HepG2 (cell line): ENCODE results near the gene RAPGEF2. TPM values are rescaled to one million over a fixed set of nuclear protein-coding genes. Genes with fewer than 3 reads are reported as not detected.

Experiments used
- ATAC-seq: fragments of 200-7000 bp; cut with Tn5 transposase; 3 replicates; pipeline ENCODE4 v1.9.1; 2020; ENCODE audit warnings: mild to moderate bottlenecking, moderate library complexity
- BruUV-seq: library from RNA; stranded (reverse); fragments of 400-500 nt; replicated peaks from 2 replicates; lab custom pipeline; 2021; lab: Mats Ljungman, UMichigan
- CTCF ChIA-PET: fragments of 300-600 bp; formaldehyde crosslinking; extraction: SDS; loops from one replicate; lab custom pipeline; 2021; ENCODE audit warnings: low total read pairs, inconsistent platforms, low intra/inter-chr PET ratio; lab: Yijun Ruan, JAX
- POLR2A ChIA-PET: fragments of 350-600 bp; sonication (Branson Sonifier 250); formaldehyde crosslinking; loops from one replicate; lab custom pipeline; 2020; ENCODE audit warnings: antibody characterized with exemption, inconsistent platforms; lab: Yijun Ruan, JAX
- DNase-seq: peaks from one replicate; pipeline ENCODE4 v3.0.0-alpha.2; 2015; ENCODE audit warnings: low spot score
- FAIRE-seq: peaks from 3 replicates; lab custom pipeline; 2011; peaks lifted over from hg19 to GRCh38; lab: Jason Lieb, UNC
- H2AFZ ChIP-seq: one replicate; pipeline ENCODE4 v1.6.1; 2011; ENCODE audit warnings: low read length, inconsistent platforms
- H3K27ac ChIP-seq: fragments of 300-600 bp; 3 replicates; pipeline ENCODE4 v1.8.0; 2011; ENCODE audit warnings: mixed run types, mild to moderate bottlenecking, mixed read lengths, low read length, inconsistent platforms; ENCODE audit not compliant: insufficient read depth; ENCODE audit errors: extremely low read length
- H3K27me3 ChIP-seq, 2 experiments: fragments of 200-600 bp in 1 of 2; 2 replicates in 1 of 2; 3 replicates in 1 of 2; pipeline versions ENCODE4 v1.6.0 to v1.8.0; 2011; ENCODE audit warnings: low read length in 2 of 2, mild to moderate bottlenecking in 2 of 2, moderate library complexity in 2 of 2, inconsistent platforms in 1 of 2; ENCODE audit not compliant: insufficient read depth in 2 of 2, control insufficient read depth in 1 of 2
- H3K36me3 ChIP-seq, 2 experiments: fragments of 200-600 bp in 1 of 2; replicated peaks in 1 of 2; 2 replicates in 1 of 2; 3 replicates in 1 of 2; pipeline versions ENCODE4 v1.5.1 to v1.8.0; 2011; ENCODE audit warnings: low read length in 2 of 2, inconsistent platforms in 1 of 2; ENCODE audit not compliant: insufficient read depth in 2 of 2, control insufficient read depth in 1 of 2
- H3K4me1 ChIP-seq: 2 replicates; pipeline ENCODE4 v1.5.1; 2012; ENCODE audit warnings: low read length, inconsistent platforms; ENCODE audit not compliant: insufficient read depth
- H3K4me2 ChIP-seq: 2 replicates; pipeline ENCODE4 v1.6.0; 2011; ENCODE audit warnings: low read depth, low read length, inconsistent platforms
- H3K4me3 ChIP-seq, 3 experiments: fragments of 200-600 bp in 1 of 3; sonication (generic), shearing (Covaris generic) in 1 of 3; replicated peaks in 1 of 3; 2 replicates each; pipeline ENCODE4 v1.5.1; 2011 to 2016; ENCODE audit warnings: low read length in 3 of 3, inconsistent platforms in 2 of 3, low read depth in 2 of 3, mild to moderate bottlenecking in 2 of 3, control low read depth in 1 of 3, mixed read lengths in 1 of 3; ENCODE audit not compliant: insufficient read depth in 1 of 3
- H3K79me2 ChIP-seq: one replicate; pipeline ENCODE4 v1.6.1; 2011; ENCODE audit warnings: low read length, inconsistent platforms; ENCODE audit not compliant: insufficient read depth
- H3K9ac ChIP-seq: 2 replicates; pipeline ENCODE4 v1.6.0; 2011; ENCODE audit warnings: mild to moderate bottlenecking, low read depth, low read length, inconsistent platforms; ENCODE audit not compliant: insufficient read depth
- H3K9me3 ChIP-seq: 2 replicates; pipeline ENCODE4 v1.5.1; 2012; ENCODE audit warnings: mild to moderate bottlenecking, low read length
- H4K20me1 ChIP-seq: 2 replicates; pipeline ENCODE4 v1.6.0; 2011; ENCODE audit warnings: inconsistent platforms, mild to moderate bottlenecking, low read length, moderate library complexity; ENCODE audit not compliant: insufficient read depth
- FOSL2 ChIP-seq: sonication (generic); formaldehyde crosslinking; IDR thresholded peaks from 2 replicates; pipeline ENCODE4 v1.4.0; 2020; ENCODE audit warnings: missing genetic modification reagents
- NFYB ChIP-seq: sonication (generic); formaldehyde crosslinking; IDR thresholded peaks from 2 replicates; pipeline ENCODE4 v1.4.0; 2020; ENCODE audit warnings: missing genetic modification reagents
- NFYC ChIP-seq: IDR thresholded peaks from 2 replicates; pipeline ENCODE4 v1.6.1; 2016; ENCODE audit warnings: missing genetic modification reagents, missing compliant biosample characterization
- ONECUT2 ChIP-seq: sonication (generic); formaldehyde crosslinking; IDR thresholded peaks from 2 replicates; pipeline ENCODE4 v1.4.0; 2020; ENCODE audit warnings: missing genetic modification reagents
- RXRA ChIP-seq: sonication (generic); formaldehyde crosslinking; IDR thresholded peaks from 2 replicates; pipeline ENCODE4 v1.5.1; 2020; ENCODE audit warnings: missing genetic modification reagents
- SOX13 ChIP-seq, 3 experiments: fragments of 450-650 bp in 1 of 3; sonication (generic) in 1 of 3; formaldehyde crosslinking in 1 of 3; IDR thresholded peaks in 2 of 3; conservative IDR thresholded peaks in 1 of 3; 2 replicates each; pipeline versions ENCODE4 v1.5.0 to v1.6.1; 2016 to 2020; ENCODE audit warnings: antibody characterized with exemption in 1 of 3, mild to moderate bottlenecking in 1 of 3, missing compliant biosample characterization in 1 of 3, missing genetic modification reagents in 1 of 3, moderate library complexity in 1 of 3
- TBL1XR1 ChIP-seq: fragments of 150-350 bp; IDR thresholded peaks from 2 replicates; pipeline ENCODE4 v1.6.1; 2014; ENCODE audit warnings: borderline replicate concordance, low read length; ENCODE audit not compliant: partially characterized antibody
- TRIM24 ChIP-seq: sonication (generic); formaldehyde crosslinking; IDR thresholded peaks from 2 replicates; pipeline ENCODE4 v1.8.0; 2022; ENCODE audit warnings: mild to moderate bottlenecking, missing genetic modification reagents
- ZNF207 ChIP-seq: fragments of 450-650 bp; IDR thresholded peaks from 2 replicates; pipeline ENCODE4 v1.6.1; 2016; ENCODE audit warnings: antibody characterized with exemption, borderline replicate concordance
- WGBS: methylation state at CpG from one replicate; pipeline ENCODE4 v1.1.6; 2017; ENCODE audit warnings: low lambda C conversion rate; 5-methylcytosine and 5-hydroxymethylcytosine counted together
- in situ Hi-C: cut with HindIII; loops from 2 replicates; pipeline ENCODE4 v1.10.0; 2017; ENCODE audit warnings: low pct_unique_long_range_greater_than_20kb; ENCODE audit not compliant: extremely low pct_ligation_motif_present
- intact Hi-C: fragments of 100-400 bp; cut with micrococcal nuclease; formaldehyde crosslinking; loops from one replicate; pipeline ENCODE4 v1.10.0; 2022; ENCODE audit not compliant: unreplicated experiment
- polyA plus RNA-seq, 8 experiments: library from polyadenylated mRNA; depleted of rRNA in 3 of 8; stranded (reverse) in 7 of 8; unstranded in 1 of 8; fragments of >200 nt; fragmentation: Illumina TruSeq in 4 of 8; extraction: Trizol in 4 of 8; gene quantifications; 2 replicates each; pipeline versions ENCODE4 v1.2.1 to v1.2.3, GENCODE V29; 2011 to 2016; ENCODE audit warnings: low read depth in 4 of 8, missing spikeins in 1 of 8, mixed read lengths in 1 of 8; ENCODE audit not compliant: insufficient read depth in 1 of 8
- total RNA-seq, 5 experiments: library from RNA; depleted of rRNA; stranded (reverse); fragments of >200 nt; fragmentation: Illumina TruSeq; extraction: Trizol; gene quantifications; 2 replicates each; pipeline ENCODE4 v1.2.3, GENCODE V29; 2016; ENCODE audit warnings: low read depth in 1 of 5
- TF ChIP-seq, protein P1 (sequence below): sonication (generic); formaldehyde crosslinking; IDR thresholded peaks from 2 replicates; pipeline ENCODE4 v1.4.0; 2020; ENCODE audit warnings: mild to moderate bottlenecking, missing genetic modification reagents

RAPGEF2 gene
- total and polyA plus RNA-seq, 2 of the 13 experiments (the other 11 are each of a cell fraction or from before 2014, with no cell fraction given): 19.2 to 23.0 TPM

- Histone ChIP-seq H4K20me1 (no peaks in the 10 kb centered on the region), H3K36me3 (no peaks in the 10 kb centered on the region), H2AFZ (no peak overlapping the region), H3K9me3 (no peaks in the 10 kb centered on the region), H3K4me2 (no peak overlapping the region), H3K4me3 (no peak overlapping the region), H3K9ac (no peak overlapping the region), H3K27me3 (no peaks in the 10 kb centered on the region)
- DNase-seq (peak; percentile 48), ATAC-seq (peak; percentile 54)
- TF ChIP-seq NFYB (CRISPR knock-in tag) (peak; percentile 46; the same call in 1 of the 2 replicates), NFYC (CRISPR knock-in tag) (peak; percentile 43), ONECUT2 (CRISPR knock-in tag) (no peak), FOSL2 (CRISPR knock-in tag) (peak; percentile 52), ZNF207 (no peak), TRIM24 (CRISPR knock-in tag) (no peak), RXRA (CRISPR knock-in tag) (no peak), TBL1XR1 (no peak)
- TF ChIP-seq, all 625 proteins: peak for 3
- CTCF ChIA-PET: no interaction called here
- 43% methylated on average over 12 of the region's 12 CpGs for WGBS
- Histone ChIP-seq H3K79me2 (no peaks in the 10 kb centered on the region), H3K4me1 (peaks cover 3% of the 10 kb centered on the region), H3K27ac (no peak overlapping the region)
- POLR2A ChIA-PET: no interaction called here
- FAIRE-seq: no peak
- in situ Hi-C loops (no loop called here), intact Hi-C loops (no loop called here)
- BruUV-seq: no TSS peak
Observed at GRCh38 chr4:159390648-159391047, 287.8 kb downstream of the RAPGEF2 start.

- in situ Hi-C loops: no loop called here
Observed at GRCh38 chr4:159395693-159396092, 292.8 kb downstream of the RAPGEF2 start.

More at GRCh38 chr4:159395693-159396092, 292.8 kb downstream of the RAPGEF2 start:
- H3K27me3 ChIP-seq: peaks cover 0 to under 1% of the 10 kb centered on the region in 2 experiments; a peak in 1 of 5 replicates
- ChIA-PET POLR2A (no interaction called here), CTCF (no interaction called here)
- H3K36me3 ChIP-seq: no peaks in the 10 kb centered on the region
- no peak overlapping the region for H3K4me3 ChIP-seq
- peak; percentile 44 for DNase-seq
- no peak overlapping the region; the same call in 1 of the 2 replicates for H3K4me2 ChIP-seq
- intact Hi-C loops: no loop called here
- H2AFZ ChIP-seq: no peak overlapping the region
- H3K79me2 ChIP-seq: no peaks in the 10 kb centered on the region
- BruUV-seq: no TSS peak
- H3K9ac ChIP-seq: no peak overlapping the region
- 0% methylated on average over 2 of the region's 2 CpGs for WGBS
- H4K20me1 ChIP-seq: no peaks in the 10 kb centered on the region
- peak; percentile 69 for ATAC-seq
- H3K9me3 ChIP-seq: no peaks in the 10 kb centered on the region
- H3K27ac ChIP-seq: no peak overlapping the region
- peaks cover 12% of the 10 kb centered on the region for H3K4me1 ChIP-seq
- no peak for FAIRE-seq
- TF ChIP-seq, protein P1, sequence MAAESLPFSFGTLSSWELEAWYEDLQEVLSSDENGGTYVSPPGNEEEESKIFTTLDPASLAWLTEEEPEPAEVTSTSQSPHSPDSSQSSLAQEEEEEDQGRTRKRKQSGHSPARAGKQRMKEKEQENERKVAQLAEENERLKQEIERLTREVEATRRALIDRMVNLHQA (CRISPR knock-in tag): no peak
- no peak for TF ChIP-seq SOX13 (IDR thresholded peaks at IDR 0.05)
- peak in 1 of 2 experiments; percentile 44; a peak in 2 of 4 replicates for TF ChIP-seq SOX13 (CRISPR knock-in tag; conservative IDR thresholded peaks at IDR 0.05 in 1 of 2, IDR thresholded peaks at IDR 0.05 in 1 of 2)
